H9 (cell line): Measurements from ENCODE around the gene UVRAG. TPM values are rescaled to one million over a fixed set of nuclear protein-coding genes. Genes with fewer than 3 reads are reported as not detected.

ENCODE experiments used
- DNase-seq: peaks from one replicate; pipeline ENCODE4 v3.0.0-alpha.2; 2017
- H2AFZ ChIP-seq: one replicate; pipeline ENCODE4 v1.6.1; 2013; ENCODE audit warnings: mild to moderate bottlenecking, low read length, control low read depth, moderate library complexity
- H2AK5ac ChIP-seq: 2 replicates; pipeline ENCODE4 v1.6.1; 2013; ENCODE audit warnings: low read length, control low read depth, mixed read lengths; ENCODE audit not compliant: insufficient read length
- H2BK120ac ChIP-seq: one replicate; pipeline ENCODE4 v1.6.1; 2013; ENCODE audit warnings: low read depth, mild to moderate bottlenecking, low read length, control low read depth, inconsistent platforms; ENCODE audit not compliant: poor library complexity, severe bottlenecking
- H2BK12ac ChIP-seq: 2 replicates; pipeline ENCODE4 v1.6.1; 2013; ENCODE audit warnings: low read length, control low read depth, mixed read lengths, low read depth; ENCODE audit not compliant: insufficient read length
- H2BK15ac ChIP-seq: 2 replicates; pipeline ENCODE4 v1.6.1; 2013; ENCODE audit warnings: low read depth, low read length, control low read depth
- H2BK20ac ChIP-seq: one replicate; pipeline ENCODE4 v1.6.1; 2013; ENCODE audit warnings: low read depth, mild to moderate bottlenecking, low read length, control low read depth, inconsistent platforms; ENCODE audit not compliant: poor library complexity, severe bottlenecking
- H2BK5ac ChIP-seq: 2 replicates; pipeline ENCODE4 v1.6.1; 2013; ENCODE audit warnings: low read length, control low read depth, mixed read lengths; ENCODE audit not compliant: insufficient read length
- H3K14ac ChIP-seq: 2 replicates; pipeline ENCODE4 v1.6.1; 2013; ENCODE audit warnings: low read length, control low read depth; ENCODE audit not compliant: insufficient read depth
- H3K18ac ChIP-seq: 2 replicates; pipeline ENCODE4 v1.6.1; 2013; ENCODE audit warnings: low read depth, mild to moderate bottlenecking, mixed read lengths, low read length, control low read depth; ENCODE audit not compliant: insufficient read length
- H3K23ac ChIP-seq: 2 replicates; pipeline ENCODE4 v1.6.1; 2013; ENCODE audit warnings: low read length, control low read depth, mixed read lengths, low read depth; ENCODE audit not compliant: insufficient read length
- H3K23me2 ChIP-seq: 2 replicates; pipeline ENCODE4 v1.6.1; 2013; ENCODE audit warnings: low read depth, mild to moderate bottlenecking, mixed read lengths, low read length, control low read depth; ENCODE audit not compliant: insufficient read length, poor library complexity, severe bottlenecking
- H3K27ac ChIP-seq: 2 replicates; pipeline ENCODE4 v1.5.1; 2013; ENCODE audit warnings: low read length, control low read depth, mixed read lengths, low read depth; ENCODE audit not compliant: insufficient read length
- H3K27me3 ChIP-seq: 2 replicates; pipeline ENCODE4 v1.6.1; 2013; ENCODE audit warnings: low read length, control low read depth, inconsistent platforms; ENCODE audit not compliant: insufficient read depth
- H3K4ac ChIP-seq: 2 replicates; pipeline ENCODE4 v1.6.1; 2013; ENCODE audit warnings: low read depth, mild to moderate bottlenecking, control low read depth, inconsistent platforms, low read length, moderate library complexity
- H3K4me1 ChIP-seq: 2 replicates; pipeline ENCODE4 v1.6.1; 2013; ENCODE audit warnings: low read length, control low read depth, inconsistent platforms; ENCODE audit not compliant: insufficient read depth
- H3K4me2 ChIP-seq: 2 replicates; pipeline ENCODE4 v1.6.1; 2013; ENCODE audit warnings: low read length, control low read depth, mixed read lengths; ENCODE audit not compliant: insufficient read length, insufficient read depth
- H3K56ac ChIP-seq: 2 replicates; pipeline ENCODE4 v1.6.1; 2013; ENCODE audit warnings: low read depth, mild to moderate bottlenecking, mixed read lengths, low read length, control low read depth; ENCODE audit not compliant: insufficient read length
- H3K79me1 ChIP-seq: 2 replicates; pipeline ENCODE4 v1.6.1; 2013; ENCODE audit warnings: low read depth, mild to moderate bottlenecking, moderate library complexity, low read length, control low read depth, inconsistent platforms; ENCODE audit not compliant: insufficient read depth, poor library complexity, severe bottlenecking
- H3K79me2 ChIP-seq: 2 replicates; pipeline ENCODE4 v1.6.1; 2013; ENCODE audit warnings: low read length, control low read depth, inconsistent platforms; ENCODE audit not compliant: insufficient read depth
- H3K9ac ChIP-seq: 2 replicates; pipeline ENCODE4 v1.6.1; 2013; ENCODE audit warnings: low read length, control low read depth, mixed read lengths; ENCODE audit not compliant: insufficient read length; ENCODE audit errors: extremely low read depth
- H3K9me3 ChIP-seq: one replicate; pipeline ENCODE4 v1.6.1; 2013; ENCODE audit warnings: low read depth, low read length, inconsistent platforms; ENCODE audit not compliant: control insufficient read depth
- H3T11ph ChIP-seq: one replicate; pipeline ENCODE4 v1.6.1; 2013; ENCODE audit warnings: mild to moderate bottlenecking, low read length, control low read depth, inconsistent platforms
- H4K20me1 ChIP-seq: one replicate; pipeline ENCODE4 v1.6.1; 2013; ENCODE audit not compliant: control insufficient read depth, insufficient read length, insufficient read depth
- H4K5ac ChIP-seq: 2 replicates; pipeline ENCODE4 v1.6.1; 2013; ENCODE audit warnings: low read depth, mild to moderate bottlenecking, mixed read lengths, low read length, control low read depth; ENCODE audit not compliant: insufficient read length
- H4K8ac ChIP-seq: replicated peaks from 2 replicates; pipeline ENCODE4 v1.6.1; 2013; ENCODE audit warnings: low read length, control low read depth, mixed read lengths, low read depth; ENCODE audit not compliant: insufficient read length
- H4K91ac ChIP-seq: 2 replicates; pipeline ENCODE4 v1.6.1; 2013; ENCODE audit warnings: low read depth, mild to moderate bottlenecking, moderate library complexity, mixed read lengths, low read length, control low read depth; ENCODE audit not compliant: insufficient read length
- H3K27ac Mint-ChIP-seq, 3 experiments: 2 replicates in 2 of 3; 3 replicates in 1 of 3; pipeline ENCODE4 v1.8.0; 2020 to 2021; ENCODE audit warnings: mixed read lengths in 3 of 3, mild to moderate bottlenecking in 1 of 3, moderate library complexity in 1 of 3
- H3K27me3 Mint-ChIP-seq: 2 replicates; pipeline ENCODE4 v1.8.0; 2021; ENCODE audit warnings: low read depth, mild to moderate bottlenecking, moderate library complexity, mixed read lengths
- H3K36me3 Mint-ChIP-seq, 3 experiments: 2 replicates in 2 of 3; 3 replicates in 1 of 3; pipeline ENCODE4 v1.8.0; 2020 to 2021; ENCODE audit warnings: low read depth in 3 of 3, mixed read lengths in 3 of 3; ENCODE audit not compliant: insufficient read depth in 1 of 3
- H3K4me1 Mint-ChIP-seq, 2 experiments: 2 replicates each; pipeline ENCODE4 v1.8.0; 2020; ENCODE audit warnings: mixed read lengths in 2 of 2
- H3K4me3 Mint-ChIP-seq, 2 experiments: 2 replicates in 1 of 2; 3 replicates in 1 of 2; pipeline ENCODE4 v1.8.0; 2020 to 2021; ENCODE audit warnings: mild to moderate bottlenecking in 2 of 2, mixed read lengths in 2 of 2, moderate library complexity in 1 of 2
- H3K9me3 Mint-ChIP-seq, 2 experiments: 2 replicates in 1 of 2; 3 replicates in 1 of 2; pipeline ENCODE4 v1.8.0; 2020; ENCODE audit warnings: mild to moderate bottlenecking in 2 of 2, mixed read lengths in 2 of 2, moderate library complexity in 1 of 2
- WGBS: extraction: QIAGEN DNeasy Blood & Tissue Kit; methylation state at CpG from one replicate; pipeline ENCODE4 v1.1.7; 2013; ENCODE audit warnings: missing lambda C conversion rate, low lambda C conversion rate, mixed read lengths; ENCODE audit not compliant: insufficient read length; ENCODE audit errors: extremely low coverage; 5-methylcytosine and 5-hydroxymethylcytosine counted together
- total RNA-seq: library from RNA; stranded (reverse); gene quantifications from 2 replicates; pipeline ENCODE4 v1.2.1, GENCODE V29; 2021
- TF ChIP-seq, protein P1 (sequence below): fragments of 200-600 bp; sonication (generic); conservative IDR thresholded peaks from 3 replicates; pipeline ENCODE4 v1.8.0; 2021; ENCODE audit warnings: antibody characterized with exemption, mild to moderate bottlenecking

UVRAG gene
- total RNA-seq, 1 experiment from 2014 or later = 18.5 TPM

DNA sequence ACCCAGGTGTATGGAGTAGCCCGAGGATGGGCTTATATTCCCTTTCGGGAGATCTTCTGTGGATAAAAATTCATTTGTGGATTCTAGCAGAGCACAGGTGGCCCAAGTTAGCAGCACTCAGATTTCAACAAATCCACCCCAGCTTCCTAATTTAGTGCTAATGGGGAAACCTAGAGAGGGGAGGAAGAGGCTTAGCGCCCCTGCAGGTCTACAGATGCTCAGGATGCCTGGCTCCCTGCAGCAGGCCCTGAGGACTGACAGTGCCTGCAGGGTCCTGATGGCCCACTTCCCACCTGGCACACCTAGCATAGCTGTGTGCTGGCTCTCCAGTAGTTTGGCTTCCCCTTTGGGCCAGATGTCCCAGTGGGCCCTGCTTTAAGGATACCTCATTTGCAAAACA lies 40.0 kb upstream of the UVRAG start:
- Mint-ChIP-seq H3K27ac (no peak overlapping the region), H3K9me3 (no peaks in the 10 kb centered on the region; a peak in 1 of 5 replicates), H3K4me3 (no peak overlapping the region), H3K36me3 (no peaks in the 10 kb centered on the region; a peak in 1 of 7 replicates), H3K4me1 (peaks cover 19 to 24% of the 10 kb centered on the region in 2 experiments), H3K27me3 (peaks cover 53% of the 10 kb centered on the region)
- H4K8ac ChIP-seq = no peak overlapping the region
- no peak overlapping the region for H3K56ac ChIP-seq
- H3K9me3 ChIP-seq = no peaks in the 10 kb centered on the region
- H3K9ac ChIP-seq = no peak overlapping the region
- no peaks in the 10 kb centered on the region for H3K79me1 ChIP-seq
- H3K23me2 ChIP-seq = no peaks in the 10 kb centered on the region
- H3K14ac ChIP-seq = no peak overlapping the region
- no peaks in the 10 kb centered on the region for H3K4me1 ChIP-seq
- TF ChIP-seq, protein P1, sequence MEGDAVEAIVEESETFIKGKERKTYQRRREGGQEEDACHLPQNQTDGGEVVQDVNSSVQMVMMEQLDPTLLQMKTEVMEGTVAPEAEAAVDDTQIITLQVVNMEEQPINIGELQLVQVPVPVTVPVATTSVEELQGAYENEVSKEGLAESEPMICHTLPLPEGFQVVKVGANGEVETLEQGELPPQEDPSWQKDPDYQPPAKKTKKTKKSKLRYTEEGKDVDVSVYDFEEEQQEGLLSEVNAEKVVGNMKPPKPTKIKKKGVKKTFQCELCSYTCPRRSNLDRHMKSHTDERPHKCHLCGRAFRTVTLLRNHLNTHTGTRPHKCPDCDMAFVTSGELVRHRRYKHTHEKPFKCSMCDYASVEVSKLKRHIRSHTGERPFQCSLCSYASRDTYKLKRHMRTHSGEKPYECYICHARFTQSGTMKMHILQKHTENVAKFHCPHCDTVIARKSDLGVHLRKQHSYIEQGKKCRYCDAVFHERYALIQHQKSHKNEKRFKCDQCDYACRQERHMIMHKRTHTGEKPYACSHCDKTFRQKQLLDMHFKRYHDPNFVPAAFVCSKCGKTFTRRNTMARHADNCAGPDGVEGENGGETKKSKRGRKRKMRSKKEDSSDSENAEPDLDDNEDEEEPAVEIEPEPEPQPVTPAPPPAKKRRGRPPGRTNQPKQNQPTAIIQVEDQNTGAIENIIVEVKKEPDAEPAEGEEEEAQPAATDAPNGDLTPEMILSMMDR = peak; percentile 51; the same call in 2 of the 3 replicates
- no CpG with 5 or more reads among the region's 3 CpGs for WGBS
- H2AFZ ChIP-seq = no peak overlapping the region
- H3T11ph ChIP-seq = no peak overlapping the region
- no peak overlapping the region for H3K4me2 ChIP-seq
- H4K5ac ChIP-seq = no peak overlapping the region
- no peak overlapping the region for H2BK12ac ChIP-seq
- H3K4ac ChIP-seq = no peak overlapping the region
- H2BK15ac ChIP-seq = no peak overlapping the region
- H3K18ac ChIP-seq = no peak overlapping the region
- no peaks in the 10 kb centered on the region for H3K79me2 ChIP-seq
- no peak overlapping the region for H2BK120ac ChIP-seq
- peaks cover 5% of the 10 kb centered on the region; the same call in 1 of the 2 replicates for H3K27me3 ChIP-seq
- H2BK5ac ChIP-seq = no peak overlapping the region
- no peak overlapping the region for H3K23ac ChIP-seq
- no peak overlapping the region for H2BK20ac ChIP-seq
- H4K20me1 ChIP-seq = no peaks in the 10 kb centered on the region
- DNase-seq = peak; percentile 60
- H4K91ac ChIP-seq = no peak overlapping the region
- no peak overlapping the region for H2AK5ac ChIP-seq
- no peak overlapping the region for H3K27ac ChIP-seq
